ENCODE results near the gene INSM1. TPM values are rescaled to one million over a fixed set of nuclear protein-coding genes. Genes with fewer than 3 reads are reported as not detected.

The INSM1 gene
- total RNA-seq, 3 donors from 2014 or later: 0.73 to 6.3 (median 2.8) TPM

- no peak overlapping the region for H3K4me3 ChIP-seq
- no peak for ATAC-seq
These were observed 4.5 kb upstream of the INSM1 start for GRCh38 chr20:20363434-20363798.

GRCh38 chr20:20363799-20364592 is 3.9 kb upstream of the INSM1 start:
- intact Hi-C loops (cut with DNase I, micrococcal nuclease): loop anchor here (5.0 to 10.0 kb wide), 2 partner anchors 203 to 211 kb away; no protein-coding TSS in a partner anchor
- ATAC-seq: peak; percentile 31
- no peak for TF ChIP-seq CTCF (IDR thresholded peaks at IDR 0.05)
- H3K4me3 ChIP-seq: no peak overlapping the region
- H3K4me1 ChIP-seq (ENCODE audit: low read depth): peaks cover 33% of the 10 kb centered on the region
- DNase-seq: peak in 2 of 3 donors; percentile 10 to 43
- H3K9me3 ChIP-seq: no peaks in the 10 kb centered on the region
- H3K36me3 ChIP-seq (ENCODE audit: low read depth): no peaks in the 10 kb centered on the region

More at GRCh38 chr20:20363434-20363798, 4.5 kb upstream of the INSM1 start:
- no peaks in the 10 kb centered on the region for H3K9me3 ChIP-seq
- peaks cover 31% of the 10 kb centered on the region for H3K4me1 ChIP-seq (ENCODE audit: low read depth)
- intact Hi-C loops (cut with DNase I, micrococcal nuclease): loop anchor here (5.0 to 10.0 kb wide), 2 partner anchors 204 to 211 kb away; no protein-coding TSS in a partner anchor
- no peak for TF ChIP-seq CTCF (IDR thresholded peaks at IDR 0.05)
- no peak for DNase-seq
- H3K36me3 ChIP-seq (ENCODE audit: low read depth): no peaks in the 10 kb centered on the region

- no peak for DNase-seq
- intact Hi-C loops (cut with DNase I, micrococcal nuclease): loop anchor here (5.0 to 10.0 kb wide), 2 partner anchors 202 to 210 kb away; no protein-coding TSS in a partner anchor
- no peaks in the 10 kb centered on the region for H3K9me3 ChIP-seq
- no peak for TF ChIP-seq CTCF (IDR thresholded peaks at IDR 0.05)
- peaks cover 41% of the 10 kb centered on the region for H3K4me1 ChIP-seq (ENCODE audit: low read depth)
- no peak overlapping the region for H3K4me3 ChIP-seq
- no peaks in the 10 kb centered on the region for H3K36me3 ChIP-seq (ENCODE audit: low read depth)
- ATAC-seq: no peak
These were observed 3.1 kb upstream of the INSM1 start for GRCh38 chr20:20364593-20365479.

- DNase-seq (no peak), ATAC-seq (no peak)
- no peaks in the 10 kb centered on the region for H3K36me3 ChIP-seq (ENCODE audit: low read depth)
- no peak overlapping the region for H3K4me3 ChIP-seq
- TF ChIP-seq CTCF (IDR thresholded peaks at IDR 0.05): no peak
- no peaks in the 10 kb centered on the region for H3K9me3 ChIP-seq
- H3K4me1 ChIP-seq (ENCODE audit: low read depth): peaks cover 34% of the 10 kb centered on the region
- intact Hi-C loops (cut with DNase I, micrococcal nuclease): loop anchor here in 1 of 2 donors (10.0 kb wide), 1 partner anchor 209 kb away; no protein-coding TSS in a partner anchor
These were observed 2.3 kb upstream of the INSM1 start for GRCh38 chr20:20365480-20366161.

DNA sequence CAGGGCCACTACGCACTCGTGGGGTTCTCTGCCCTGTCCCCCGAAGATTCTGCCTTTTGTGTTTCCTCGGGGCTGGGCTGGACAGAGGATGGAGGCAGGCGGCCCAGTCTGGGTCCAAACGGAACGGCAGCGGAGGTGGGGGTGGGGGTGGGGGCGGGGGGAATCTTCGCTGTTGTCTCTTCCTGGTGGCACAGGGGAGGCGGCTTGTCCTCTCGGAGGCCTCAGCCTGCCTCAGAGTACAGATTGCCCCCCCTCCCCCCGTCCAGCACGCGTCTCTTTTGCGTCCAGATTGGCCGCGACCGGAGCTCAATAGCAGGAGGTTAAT is 1.4 kb upstream of the INSM1 start:
- intact Hi-C loops (cut with DNase I, micrococcal nuclease): loop anchor here in 1 of 2 donors (10.0 kb wide), 1 partner anchor 208 kb away; no protein-coding TSS in a partner anchor
- Histone ChIP-seq H3K36me3 (ENCODE audit: low read depth) (no peaks in the 10 kb centered on the region), H3K4me1 (ENCODE audit: low read depth) (peaks cover 33% of the 10 kb centered on the region), H3K9me3 (no peaks in the 10 kb centered on the region), H3K4me3 (no peak overlapping the region)
- no peak for DNase-seq
- no peak for TF ChIP-seq CTCF (IDR thresholded peaks at IDR 0.05)
- ATAC-seq: no peak

Data from mucosa of descending colon (tissue), 3 donors.